CD4-positive, alpha-beta T cell treated with Interferon gamma for 1 hour (primary cell): ENCODE measurements around the gene BBS4.
"Not testable (repeated sequence)": the region's sequence is repeated elsewhere in the genome, so short reads cannot be mapped to it uniquely, and the experiment has no call there.

Experiments used
- DNase-seq: peaks from one replicate; pipeline ENCODE4 v3.0.0-alpha.2; 2020

The BBS4 gene

GRCh38 chr15:72685925-72686794, at the start of gene BBS4, which contains the start of gene HIGD2B:
TSS of gene BBS4 (plus strand) at chr15:72686207. CDS start at chr15:72686228, 21 bp downstream.
TSS of gene HIGD2B (minus strand) at chr15:72686182. CDS start at chr15:72676374, 9,808 bp downstream.
- peak; percentile 84 for DNase-seq

GRCh38 chr15:72636519-72637282, 49.3 kb upstream of the BBS4 start:
- DNase-seq = peak; percentile 64

GRCh38 chr15:72639759-72640483, 46.1 kb upstream of the BBS4 start:
- DNase-seq = not testable (repeated sequence)

GRCh38 chr15:72642271-72642670, 43.7 kb upstream of the BBS4 start:
- not testable (repeated sequence) for DNase-seq

- not testable (repeated sequence) for DNase-seq
Measured at GRCh38 chr15:72648631-72649253, 37.3 kb upstream of the BBS4 start.

GRCh38 chr15:72654397-72654796, 31.6 kb upstream of the BBS4 start, which contains the start of gene GOLGA6B:
TSS of gene GOLGA6B (plus strand) at chr15:72654697. CDS start at chr15:72654738, 41 bp downstream.
- not testable (repeated sequence) for DNase-seq

GRCh38 chr15:72656014-72656413, 30.0 kb upstream of the BBS4 start:
- DNase-seq = not testable (repeated sequence)

GRCh38 chr15:72661081-72661480, 24.9 kb upstream of the BBS4 start:
- DNase-seq = not testable (repeated sequence)

- DNase-seq = not testable (repeated sequence)
Measured at GRCh38 chr15:72663931-72664330, 22.1 kb upstream of the BBS4 start.

- not testable (repeated sequence) for DNase-seq
Measured at GRCh38 chr15:72665706-72666105, 20.3 kb upstream of the BBS4 start.

- DNase-seq = not testable (repeated sequence)
Measured at GRCh38 chr15:72669803-72670202, 16.2 kb upstream of the BBS4 start.

GRCh38 chr15:72670656-72671352, 15.2 kb upstream of the BBS4 start:
- peak; percentile 62 for DNase-seq

GRCh38 chr15:72671525-72671924, 14.5 kb upstream of the BBS4 start:
- DNase-seq = no peak

GRCh38 chr15:72676838-72677237, 9.2 kb upstream of the BBS4 start:
- no peak for DNase-seq

- DNase-seq = no peak
Measured at GRCh38 chr15:72680931-72681330, 5.1 kb upstream of the BBS4 start.

- no peak for DNase-seq
Measured at GRCh38 chr15:72682772-72683171, 3.2 kb upstream of the BBS4 start.

GRCh38 chr15:72685301-72685924, 594 bp upstream of the BBS4 start:
- no peak for DNase-seq

GRCh38 chr15:72688697-72689096, 2.7 kb downstream of the BBS4 start:
- no peak for DNase-seq

- DNase-seq = no peak
Measured at GRCh38 chr15:72690938-72691337, 4.9 kb downstream of the BBS4 start.

- DNase-seq = no peak
Measured at GRCh38 chr15:72698938-72699337, 12.9 kb downstream of the BBS4 start.

- no peak for DNase-seq
Measured at GRCh38 chr15:72700076-72700475, 14.1 kb downstream of the BBS4 start.
